Measurements from ENCODE around the gene ZSCAN26. TPM values are rescaled to one million over a fixed set of nuclear protein-coding genes. Genes with fewer than 3 reads are reported as not detected.

Gene ZSCAN26
- total RNA-seq, 1 donor from 2014 or later = 26.9 TPM

DNA sequence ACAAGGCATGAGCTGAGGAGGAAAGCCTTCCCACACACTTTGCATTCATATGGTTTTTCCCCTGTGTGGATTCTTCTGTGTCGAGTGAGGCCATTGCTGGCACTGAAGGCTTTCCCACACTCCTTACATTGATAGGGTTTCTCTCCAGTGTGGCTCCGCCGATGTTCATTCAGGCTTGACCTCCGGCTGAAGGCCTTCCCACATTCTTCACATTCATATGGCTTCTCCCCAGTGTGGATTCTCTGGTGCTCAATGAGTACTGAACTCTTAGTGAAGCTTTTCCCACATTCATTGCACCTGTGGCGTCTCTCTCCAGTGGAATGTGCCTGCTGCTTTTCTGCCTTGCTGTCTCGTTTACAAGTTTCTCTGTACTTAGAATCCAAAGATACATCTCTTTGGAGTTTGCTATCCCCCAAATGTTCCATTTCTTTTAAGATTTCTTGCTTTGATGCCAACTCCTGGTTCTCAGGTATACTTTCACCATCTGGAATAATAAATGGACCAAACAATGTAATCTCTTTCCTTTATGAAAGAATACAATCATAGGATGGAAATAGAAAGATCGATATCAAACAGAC is 59.5 kb downstream of the ZSCAN26 start:
- DNase-seq (ENCODE audit: low spot score in 2 of 2, unreplicated experiment in 2 of 2) = no peak
- H3K27ac Mint-ChIP-seq = no peak overlapping the region
- H3K4me3 Mint-ChIP-seq = no peak overlapping the region
- H3K36me3 Mint-ChIP-seq = peaks cover 55% of the 10 kb centered on the region
- H3K4me1 Mint-ChIP-seq = no peaks in the 10 kb centered on the region
- no peak for TF ChIP-seq CTCF (IDR thresholded peaks at IDR 0.05; ENCODE audit: unreplicated experiment)
- H3K27me3 Mint-ChIP-seq (ENCODE audit: low read depth) = no peaks in the 10 kb centered on the region
- H3K9me3 Mint-ChIP-seq = peaks cover 59% of the 10 kb centered on the region

Other genes with a start within 250 kb of the ZSCAN26 start
- 3.7 to 4.6 TPM (median 4.0 TPM) in 3 replicates for gene ZNF165, start 186.6 kb upstream of the ZSCAN26 start, total RNA-seq
- gene ZSCAN16, start 142.5 kb upstream of the ZSCAN26 start, total RNA-seq = 9.1 to 11.7 TPM (median 11.3 TPM) in 3 replicates
- gene ZKSCAN8, start 125.3 kb upstream of the ZSCAN26 start, total RNA-seq = 51.7 to 53.1 TPM (median 52.8 TPM) in 3 replicates
- gene ZSCAN9, start 41.9 kb upstream of the ZSCAN26 start, total RNA-seq = 25.5 to 29.6 TPM (median 27.9 TPM) in 3 replicates
- gene ZKSCAN4, start 14.9 kb upstream of the ZSCAN26 start, total RNA-seq = 5.8 to 6.8 TPM (median 6.8 TPM) in 3 replicates
- not detected in 3 replicates for gene NKAPL, start 7.8 kb upstream of the ZSCAN26 start, total RNA-seq
- gene PGBD1, start 14.4 kb downstream of the ZSCAN26 start, total RNA-seq = 8.9 to 9.4 TPM (median 9.2 TPM) in 3 replicates
- gene ZSCAN31, start 69.0 kb downstream of the ZSCAN26 start, total RNA-seq = 5.8 to 8.8 TPM (median 6.0 TPM) in 3 replicates
- gene ZKSCAN3, start 82.8 kb downstream of the ZSCAN26 start, total RNA-seq = 11.2 to 12.9 TPM (median 12.1 TPM) in 3 replicates
- 13.4 to 14.0 TPM (median 13.9 TPM) in 3 replicates for gene ZSCAN12, start 132.6 kb downstream of the ZSCAN26 start, total RNA-seq
- 10.4 to 13.9 TPM (median 13.5 TPM) in 3 replicates for gene ZSCAN23, start 176.3 kb downstream of the ZSCAN26 start, total RNA-seq
- gene GPX6, start 248.7 kb downstream of the ZSCAN26 start, total RNA-seq = not detected in 3 replicates